NCI-H187 (cell line): Measurements from ENCODE around the gene ZNF879.

Source experiments
- DNase-seq, 2 experiments: peaks; one replicate each; lab custom pipeline; 2025; lab: John Stamatoyannopoulos, UW

The ZNF879 gene

GRCh38 chr5:179023528-179024189, at the start of gene ZNF879:
Gene ZNF879, plus strand, starts transcription at chr5:179023804. Its CDS starts 1,201 bp downstream, at chr5:179025005.
- peak; percentile 68 to 85 for DNase-seq

GRCh38 chr5:178981381-178981780, 42.2 kb upstream of the ZNF879 start:
- no peak for DNase-seq

GRCh38 chr5:178982941-178983340, 40.7 kb upstream of the ZNF879 start:
- no peak for DNase-seq

- no peak for DNase-seq
Measured at GRCh38 chr5:178983728-178984127, 39.9 kb upstream of the ZNF879 start.

- no peak for DNase-seq
Measured at GRCh38 chr5:178984145-178985072, 39.2 kb upstream of the ZNF879 start.

GRCh38 chr5:178986326-178986960, 37.2 kb upstream of the ZNF879 start:
- DNase-seq: no peak

GRCh38 chr5:178988436-178989220, 35.0 kb upstream of the ZNF879 start:
- DNase-seq: no peak

GRCh38 chr5:178989311-178989710, 34.3 kb upstream of the ZNF879 start:
- no peak for DNase-seq

GRCh38 chr5:178990491-178990890, 33.1 kb upstream of the ZNF879 start:
- DNase-seq: no peak

GRCh38 chr5:178991190-178992145, 32.1 kb upstream of the ZNF879 start:
- no peak for DNase-seq

- DNase-seq: no peak
Measured at GRCh38 chr5:178992291-178992895, 31.2 kb upstream of the ZNF879 start.

- DNase-seq: no peak
Measured at GRCh38 chr5:178993236-178993765, 30.3 kb upstream of the ZNF879 start.

GRCh38 chr5:178993955-178994579, 29.5 kb upstream of the ZNF879 start:
- no peak for DNase-seq

- no peak for DNase-seq
Measured at GRCh38 chr5:178994580-178995340, 28.8 kb upstream of the ZNF879 start, which contains the start of gene GRM6. Gene GRM6, minus strand, starts transcription at chr5:178995320. Its CDS starts 376 bp downstream, at chr5:178994944.

GRCh38 chr5:178995341-178995690, 28.3 kb upstream of the ZNF879 start:
- no peak for DNase-seq

- DNase-seq: no peak
Measured at GRCh38 chr5:178996156-178996555, 27.4 kb upstream of the ZNF879 start.

GRCh38 chr5:178997191-178997590, 26.4 kb upstream of the ZNF879 start:
- no peak for DNase-seq

- no peak for DNase-seq
Measured at GRCh38 chr5:178998441-178998840, 25.2 kb upstream of the ZNF879 start.

GRCh38 chr5:179006564-179006963, 17.0 kb upstream of the ZNF879 start:
- no peak for DNase-seq
